GM12875 (cell line): ENCODE results near the gene CDC25B.

ENCODE experiments used
- H3K4me3 ChIP-seq: one replicate; pipeline ENCODE4 v1.5.1; 2011; ENCODE audit warnings: low read depth, low read length, control low read depth
- TF ChIP-seq, protein P1 (sequence below): IDR thresholded peaks from 2 replicates; pipeline ENCODE4 v1.5.1; 2011; ENCODE audit warnings: low read depth, mild to moderate bottlenecking, control low read depth, inconsistent platforms, low read length, moderate library complexity, borderline replicate concordance; ENCODE audit not compliant: insufficient read depth

CDC25B gene

DNA sequence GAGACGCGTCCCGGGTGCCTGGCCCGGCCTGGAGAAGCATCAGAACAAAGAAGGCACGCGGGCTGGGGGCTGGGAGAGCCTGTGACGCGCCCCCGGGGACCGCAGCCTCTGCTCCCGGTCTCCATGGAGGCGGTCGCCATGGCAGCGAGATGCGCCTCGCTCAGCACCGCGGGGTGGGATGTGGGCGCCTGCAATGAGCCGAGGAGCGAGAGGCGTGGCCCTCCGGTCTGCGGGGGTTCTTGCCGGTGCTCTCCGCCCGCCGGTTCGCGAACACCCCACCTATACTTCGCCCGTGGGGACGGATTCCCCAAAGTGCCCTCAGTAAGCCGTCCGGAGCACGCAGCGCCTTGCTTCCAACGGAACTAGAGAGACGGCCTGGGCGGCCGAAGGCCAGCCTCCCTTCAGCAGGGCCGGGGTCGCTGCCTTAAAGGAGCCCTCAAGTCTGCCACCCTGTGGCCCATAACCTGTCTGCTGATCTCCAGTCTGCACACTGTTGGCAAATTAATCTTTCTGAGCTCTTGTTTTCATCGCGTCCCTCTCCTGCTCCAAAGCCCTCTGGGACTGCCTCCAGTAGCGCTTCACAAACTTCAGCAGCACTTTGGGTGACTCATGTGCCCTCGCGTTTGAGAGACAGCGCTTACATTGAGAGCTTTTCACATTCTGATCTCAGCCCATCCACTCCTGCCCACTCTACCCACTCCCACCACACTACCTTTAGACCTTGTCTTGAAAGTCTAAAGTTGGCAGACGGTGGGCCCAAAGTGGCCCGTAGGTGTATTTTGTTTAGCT, 27.6 kb upstream of the CDC25B start:
- TF ChIP-seq, protein P1, sequence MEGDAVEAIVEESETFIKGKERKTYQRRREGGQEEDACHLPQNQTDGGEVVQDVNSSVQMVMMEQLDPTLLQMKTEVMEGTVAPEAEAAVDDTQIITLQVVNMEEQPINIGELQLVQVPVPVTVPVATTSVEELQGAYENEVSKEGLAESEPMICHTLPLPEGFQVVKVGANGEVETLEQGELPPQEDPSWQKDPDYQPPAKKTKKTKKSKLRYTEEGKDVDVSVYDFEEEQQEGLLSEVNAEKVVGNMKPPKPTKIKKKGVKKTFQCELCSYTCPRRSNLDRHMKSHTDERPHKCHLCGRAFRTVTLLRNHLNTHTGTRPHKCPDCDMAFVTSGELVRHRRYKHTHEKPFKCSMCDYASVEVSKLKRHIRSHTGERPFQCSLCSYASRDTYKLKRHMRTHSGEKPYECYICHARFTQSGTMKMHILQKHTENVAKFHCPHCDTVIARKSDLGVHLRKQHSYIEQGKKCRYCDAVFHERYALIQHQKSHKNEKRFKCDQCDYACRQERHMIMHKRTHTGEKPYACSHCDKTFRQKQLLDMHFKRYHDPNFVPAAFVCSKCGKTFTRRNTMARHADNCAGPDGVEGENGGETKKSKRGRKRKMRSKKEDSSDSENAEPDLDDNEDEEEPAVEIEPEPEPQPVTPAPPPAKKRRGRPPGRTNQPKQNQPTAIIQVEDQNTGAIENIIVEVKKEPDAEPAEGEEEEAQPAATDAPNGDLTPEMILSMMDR: peak; percentile 62
- peak overlapping the region; percentile 59 for H3K4me3 ChIP-seq

DNA sequence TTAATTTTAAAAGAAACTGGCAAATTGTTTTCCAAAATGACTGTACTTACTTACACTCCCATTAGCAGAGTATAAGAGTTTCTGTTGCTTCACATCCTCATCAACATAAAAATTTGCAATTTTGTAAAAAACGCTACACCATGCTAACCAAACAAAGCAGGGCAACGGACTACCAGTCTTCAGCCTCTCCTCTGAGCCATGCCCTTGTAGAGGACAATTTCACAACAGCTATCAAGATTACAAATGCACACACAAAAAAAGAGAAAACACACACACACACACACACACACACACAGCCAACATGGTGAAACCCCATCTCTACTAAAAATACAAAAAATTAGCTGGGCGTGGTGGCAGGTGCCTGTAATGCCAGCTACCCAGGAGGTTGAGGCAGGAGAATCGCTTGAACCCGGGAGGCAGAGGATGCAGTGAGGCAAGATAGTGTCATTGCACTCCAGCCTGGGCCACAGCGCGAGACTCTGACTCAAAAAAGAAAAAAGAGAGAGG, 24.5 kb upstream of the CDC25B start:
- TF ChIP-seq, protein P1: no peak

DNA sequence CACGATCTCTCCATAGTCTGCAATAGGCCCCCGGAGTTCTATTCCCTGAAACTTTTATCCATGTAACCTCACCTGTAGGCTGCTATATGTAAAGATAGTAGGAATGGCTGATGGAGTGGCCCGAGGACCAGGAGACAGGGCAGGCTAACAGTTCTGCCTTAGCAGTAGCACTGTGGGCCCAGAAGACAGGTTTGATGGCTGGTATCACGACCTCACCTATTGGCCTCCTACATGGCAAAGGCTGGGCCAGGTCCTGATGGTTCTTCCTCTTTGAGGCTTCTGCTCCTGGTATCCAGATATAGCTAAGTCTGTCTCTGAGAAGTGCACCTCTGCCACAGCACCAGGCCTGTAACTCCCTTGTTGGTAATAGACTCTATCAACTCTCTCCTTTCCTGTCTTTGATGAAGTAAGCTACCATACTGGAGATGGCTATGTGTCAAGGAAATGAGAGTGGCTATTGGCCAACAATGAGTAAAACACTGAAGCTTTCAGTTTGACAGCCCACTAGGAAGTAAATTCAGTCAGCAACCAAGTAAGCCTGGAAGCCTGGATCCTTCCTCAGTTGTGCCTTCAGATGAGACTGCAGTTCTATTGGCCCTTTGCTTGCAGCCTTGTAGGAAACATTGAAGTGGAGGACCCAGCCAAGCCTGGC, 20.5 kb upstream of the CDC25B start:
- TF ChIP-seq, protein P1: no peak
- no peak overlapping the region for H3K4me3 ChIP-seq

More for the DNA sequence above, 24.5 kb upstream of the CDC25B start:
- no peak overlapping the region for H3K4me3 ChIP-seq

DNA sequence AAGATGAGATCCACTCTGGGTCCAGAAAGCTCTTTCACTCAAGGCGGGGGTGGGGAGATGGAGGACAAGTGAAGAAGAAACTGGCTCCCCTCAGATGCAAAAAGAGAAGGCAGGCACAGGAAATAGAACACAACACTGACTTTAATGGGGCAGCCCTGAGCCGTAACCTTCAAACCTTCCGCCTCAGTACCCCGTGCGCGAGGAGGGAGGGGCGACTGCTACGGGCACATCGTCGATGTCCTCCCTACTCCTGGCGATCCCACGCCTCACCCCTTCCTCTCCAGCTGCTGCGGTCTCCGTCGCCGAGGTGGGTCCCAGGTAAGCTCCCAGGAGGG, 18.8 kb upstream of the CDC25B start:
- no peak overlapping the region for H3K4me3 ChIP-seq
- TF ChIP-seq, protein P1: no peak

DNA sequence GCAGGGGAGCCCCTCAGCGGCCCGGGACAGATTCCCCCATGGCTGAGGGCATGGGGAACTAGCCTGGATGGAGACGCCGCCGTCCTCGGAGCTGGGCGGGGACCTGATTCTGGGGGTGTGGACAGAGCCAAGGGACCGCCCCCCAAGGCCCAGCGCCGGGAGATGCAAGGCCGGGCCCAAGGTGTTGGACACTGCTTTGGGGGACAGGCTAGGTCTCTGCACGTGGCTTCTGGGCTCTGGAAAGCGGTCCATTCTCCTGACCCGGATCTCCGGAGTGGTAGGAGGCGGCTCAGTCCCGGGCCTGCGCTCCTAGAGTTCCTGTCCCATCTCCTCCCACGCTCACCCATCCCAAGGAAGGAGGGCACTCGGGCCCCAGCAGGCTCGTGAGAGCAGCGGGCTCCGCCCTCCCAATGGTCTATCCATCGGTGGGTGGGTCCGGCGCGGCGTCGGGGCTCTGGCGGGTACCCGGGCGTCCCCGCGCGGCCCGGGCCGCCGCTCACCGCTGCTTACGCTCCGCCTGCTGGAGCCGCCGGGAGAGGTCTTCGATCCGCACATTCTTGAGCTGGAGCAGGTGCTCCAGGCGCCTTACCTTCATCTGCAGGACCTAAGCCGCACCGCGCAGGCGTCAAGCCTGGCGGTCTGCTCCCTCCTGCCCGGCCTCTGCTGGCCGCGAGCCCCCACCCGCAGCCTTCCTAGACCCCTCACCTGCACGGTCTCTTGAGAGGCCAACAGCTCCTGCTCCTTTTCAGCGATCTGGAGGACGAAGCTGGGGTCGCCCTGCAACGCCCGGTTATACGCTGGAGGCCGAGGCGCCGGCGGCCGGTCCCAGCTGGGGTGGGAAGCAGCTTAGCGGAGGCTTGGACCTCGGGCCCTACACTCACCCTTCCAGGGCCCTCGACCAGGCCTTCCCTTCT, 18.1 kb upstream of the CDC25B start:
- peak overlapping the region; percentile 27 for H3K4me3 ChIP-seq
- TF ChIP-seq, protein P1: no peak

DNA sequence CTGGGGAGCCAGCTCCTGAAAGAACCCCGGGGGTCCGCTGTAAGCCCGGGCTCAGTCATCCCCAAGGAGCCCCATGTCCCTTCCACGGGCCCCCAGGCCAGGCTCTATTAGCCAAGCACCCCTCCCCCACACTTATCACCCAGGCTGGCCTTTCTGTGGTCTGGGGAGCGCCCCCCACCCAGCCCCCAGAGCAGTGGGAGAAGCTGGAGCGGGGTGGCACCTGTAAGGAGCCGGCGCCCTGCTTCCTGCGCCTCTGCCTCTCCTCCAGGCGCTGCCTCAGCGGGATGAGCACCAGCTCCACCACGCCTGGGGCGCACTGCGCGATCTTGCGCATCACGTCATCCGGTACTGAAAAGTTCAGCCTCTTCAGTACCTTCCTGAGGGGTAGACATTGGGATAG, 17.1 kb upstream of the CDC25B start:
- H3K4me3 ChIP-seq: no peak overlapping the region
- TF ChIP-seq, protein P1: no peak
